ENCODE data around the gene PPP1R14D. TPM values are rescaled to one million over a fixed set of nuclear protein-coding genes. Genes with fewer than 3 reads are reported as not detected.

PPP1R14D gene
- total RNA-seq, 1 donor from 2014 or later = not detected

DNA sequence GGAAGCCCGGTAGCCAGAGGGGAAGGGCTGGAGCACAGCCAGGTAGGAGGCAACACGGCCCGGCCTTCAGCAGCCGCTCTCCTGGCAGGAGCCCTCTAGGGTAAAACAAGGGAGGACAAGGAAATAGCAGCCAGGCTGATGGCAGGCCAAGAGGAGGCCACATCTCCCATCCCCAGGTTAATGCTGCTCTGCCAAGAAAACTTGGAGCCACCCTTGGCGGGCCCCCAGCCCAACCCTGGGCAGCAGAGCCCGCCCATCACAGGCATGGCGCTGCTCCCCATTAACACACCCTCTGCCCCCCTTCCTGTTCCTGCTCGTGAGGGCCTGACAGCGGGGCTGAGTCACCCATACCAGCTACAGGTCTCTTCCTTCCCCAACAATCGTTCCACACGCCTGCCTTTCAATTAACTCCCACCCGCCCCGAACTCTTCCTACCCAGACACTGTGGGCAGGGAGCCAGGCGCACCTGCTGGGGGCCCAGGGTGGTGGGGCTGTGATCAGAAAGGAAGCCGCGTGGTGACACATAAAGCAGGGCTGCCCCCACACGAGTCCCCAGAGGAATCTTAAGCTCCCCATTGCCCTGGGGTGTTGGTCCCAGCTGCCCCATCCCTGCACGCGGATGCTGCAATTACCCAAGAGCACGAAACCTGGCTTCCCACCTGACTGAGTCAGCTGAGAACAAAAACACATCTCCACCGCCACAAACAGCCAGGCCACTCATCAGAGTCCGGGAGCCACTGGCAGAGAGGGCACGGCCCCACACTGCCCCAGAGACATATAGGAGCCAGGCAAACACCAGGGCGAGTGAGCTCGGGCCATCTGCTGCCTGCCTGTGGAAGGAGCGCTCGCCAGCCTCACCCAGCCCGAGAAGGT, 59.0 kb downstream of the PPP1R14D start, which contains the start of gene C15orf62:
C15orf62 (plus strand) TSS at position 707 of the 873 bp plus-strand sequence. CDS start 516 bp downstream, outside the sequence.
- intact Hi-C loops (cut with DNase I) = no loop called here
- ATAC-seq = no peak
- DNase-seq (ENCODE audit: missing footprints) = no peak

- ATAC-seq (no peak), DNase-seq (ENCODE audit: missing footprints) (no peak)
- intact Hi-C loops (cut with DNase I) = no loop called here
These were observed 59.8 kb downstream of the PPP1R14D start for GRCh38 chr15:40768521-40769273.

GRCh38 chr15:40767838-40768500, 60.5 kb downstream of the PPP1R14D start:
- no peak for ATAC-seq
- no peak for DNase-seq (ENCODE audit: missing footprints)
- intact Hi-C loops (cut with DNase I) = no loop called here

- ATAC-seq (no peak), DNase-seq (ENCODE audit: missing footprints) (no peak)
- intact Hi-C loops (cut with DNase I) = no loop called here
These were observed 61.3 kb downstream of the PPP1R14D start for GRCh38 chr15:40766906-40767837.

DNA sequence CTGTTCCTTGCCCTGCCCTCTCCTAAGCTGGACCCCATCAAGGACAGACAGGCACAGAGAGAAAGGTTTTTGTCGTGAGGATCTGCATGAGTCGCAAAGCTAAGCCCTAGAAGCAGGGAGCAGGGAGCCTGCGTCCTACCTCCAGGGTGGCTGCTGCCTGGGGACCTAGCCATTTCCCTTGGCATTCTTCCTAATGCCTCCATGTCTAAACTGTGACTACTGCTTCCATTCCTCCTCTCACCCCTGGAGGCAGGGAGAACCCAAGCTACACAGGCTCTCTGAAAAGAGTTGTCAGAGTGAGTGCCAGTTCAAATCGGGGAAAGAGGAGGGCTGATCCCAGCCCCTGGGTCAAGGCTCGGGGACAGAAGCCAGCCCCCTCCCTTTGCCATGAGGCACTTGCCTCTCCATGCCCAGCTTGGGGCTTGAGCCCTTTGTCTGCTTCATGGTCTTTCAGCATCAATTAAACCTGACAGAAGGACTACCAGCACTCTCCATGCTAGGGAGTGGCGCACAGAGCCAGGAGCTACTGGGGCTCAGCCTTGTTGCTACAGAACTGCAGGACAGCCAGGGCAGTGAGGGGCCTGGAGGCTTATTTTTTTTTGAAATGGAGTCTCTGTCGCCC, 62.2 kb downstream of the PPP1R14D start:
- intact Hi-C loops (cut with DNase I) = no loop called here
- no peak for ATAC-seq
- no peak for DNase-seq (ENCODE audit: missing footprints)

Other genes starting within 250 kb of the PPP1R14D start
- 0.54 TPM for gene KNL1, start 234.5 kb downstream of the PPP1R14D start, total RNA-seq
- 2.0 TPM for gene RAD51, start 133.5 kb downstream of the PPP1R14D start, total RNA-seq
- gene RMDN3, start 73.5 kb downstream of the PPP1R14D start, total RNA-seq = 19.1 TPM
- gene GCHFR, start 64.6 kb downstream of the PPP1R14D start, total RNA-seq = 8.1 TPM
- gene C15orf62, start 58.7 kb downstream of the PPP1R14D start, total RNA-seq = 0.24 TPM
- 27.6 TPM for gene ZFYVE19, start 21.6 kb downstream of the PPP1R14D start, total RNA-seq
- gene DNAJC17, start 21.2 kb downstream of the PPP1R14D start, total RNA-seq = 19.7 TPM
- 2.0 TPM for gene SPINT1, start 15.3 kb upstream of the PPP1R14D start, total RNA-seq
- gene RHOV, start 45.5 kb upstream of the PPP1R14D start, total RNA-seq = not detected
- 20.6 TPM for gene VPS18, start 65.7 kb upstream of the PPP1R14D start, total RNA-seq
- 11.1 TPM for gene DLL4, start 100.6 kb upstream of the PPP1R14D start, total RNA-seq
- gene CHAC1, start 124.8 kb upstream of the PPP1R14D start, total RNA-seq = 0.81 TPM

Measured in Right ventricle myocardium inferior (tissue), 1 donor.